T-helper 2 cell treated with Interferon-gamma antibody and Interleukin-4, amounts not matched to agents 5 μg/mL and 100 μg/mL, for 36 hours (primary cell): Measurements from ENCODE around the gene RGS12.
"Not testable (repeated sequence)": the region's sequence is repeated elsewhere in the genome, so short reads cannot be mapped to it uniquely, and the experiment has no call there.

Source experiments
- DNase-seq: peaks from one replicate; pipeline ENCODE4 v3.0.0; 2021; ENCODE audit warnings: low spot score
- H3K27ac Mint-ChIP-seq: one replicate; pipeline ENCODE4 v1.8.0; 2021; ENCODE audit warnings: mild to moderate bottlenecking, mixed read lengths
- H3K27me3 Mint-ChIP-seq: one replicate; pipeline ENCODE4 v1.8.0; 2021; ENCODE audit warnings: low read depth, mixed read lengths
- H3K36me3 Mint-ChIP-seq: one replicate; pipeline ENCODE4 v1.8.0; 2021; ENCODE audit warnings: low read depth, mixed read lengths
- H3K4me1 Mint-ChIP-seq: one replicate; pipeline ENCODE4 v1.8.0; 2021; ENCODE audit warnings: low read depth, mixed read lengths
- H3K4me3 Mint-ChIP-seq: one replicate; pipeline ENCODE4 v1.8.0; 2022; ENCODE audit warnings: mild to moderate bottlenecking, moderate library complexity, mixed read lengths
- H3K9me3 Mint-ChIP-seq: one replicate; pipeline ENCODE4 v1.8.0; 2021; ENCODE audit warnings: mixed read lengths

Gene RGS12

DNA sequence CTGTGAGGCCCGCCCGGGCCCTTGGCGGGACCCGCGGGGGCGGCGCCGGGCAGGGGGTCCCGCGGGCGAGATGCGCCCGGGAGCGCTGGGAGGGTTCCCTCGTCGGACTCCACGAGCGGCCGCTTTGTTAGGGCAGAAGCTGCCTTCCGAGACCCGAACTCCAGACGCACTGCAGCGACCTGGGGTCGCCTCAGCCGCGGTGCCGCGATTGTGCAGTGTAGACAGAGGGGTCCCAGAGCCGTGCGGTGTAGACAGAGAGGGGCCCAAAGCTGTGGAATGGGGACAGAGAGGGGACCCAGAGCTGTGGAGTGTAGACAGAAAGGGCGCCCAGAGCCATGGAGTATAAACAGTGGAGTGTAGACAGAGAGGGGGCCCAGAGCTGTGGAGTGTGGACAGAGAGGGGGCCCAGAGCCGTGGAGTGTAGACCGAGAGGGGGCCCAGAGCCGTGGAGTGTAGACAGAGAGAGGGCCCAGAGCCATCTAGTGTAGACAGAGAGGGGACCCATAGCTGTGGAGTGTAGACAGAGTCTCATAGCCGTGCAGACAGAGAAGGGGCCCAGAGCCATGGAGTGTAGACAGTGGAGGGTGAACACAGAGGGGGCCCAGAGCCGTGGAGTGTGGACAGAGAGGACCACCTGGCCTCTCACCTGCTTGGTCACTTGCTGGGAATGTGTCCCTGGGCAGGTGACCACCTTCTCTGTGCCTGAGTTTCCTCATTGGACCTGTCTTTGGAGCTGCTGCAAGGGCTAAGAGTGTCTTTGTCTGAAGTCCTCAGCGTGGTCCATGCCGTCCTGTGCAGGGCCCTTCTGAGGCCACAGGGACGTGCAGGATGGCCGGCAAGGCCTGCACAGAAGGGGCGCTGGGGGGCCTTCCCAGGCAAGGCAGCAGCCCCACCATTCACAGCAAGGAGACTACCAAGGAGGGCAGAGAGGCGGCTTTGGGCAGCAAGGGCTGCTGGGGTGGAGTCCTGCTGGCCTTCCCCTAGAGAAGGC is 875 bp downstream of the RGS12 start:
- Mint-ChIP-seq H3K27ac (peak overlapping the region; percentile 29), H3K4me3 (peak overlapping the region; percentile 71), H3K9me3 (no peaks in the 10 kb centered on the region), H3K4me1 (peaks cover 11% of the 10 kb centered on the region), H3K36me3 (no peaks in the 10 kb centered on the region), H3K27me3 (peaks cover 59% of the 10 kb centered on the region)
- no peak for DNase-seq

DNA sequence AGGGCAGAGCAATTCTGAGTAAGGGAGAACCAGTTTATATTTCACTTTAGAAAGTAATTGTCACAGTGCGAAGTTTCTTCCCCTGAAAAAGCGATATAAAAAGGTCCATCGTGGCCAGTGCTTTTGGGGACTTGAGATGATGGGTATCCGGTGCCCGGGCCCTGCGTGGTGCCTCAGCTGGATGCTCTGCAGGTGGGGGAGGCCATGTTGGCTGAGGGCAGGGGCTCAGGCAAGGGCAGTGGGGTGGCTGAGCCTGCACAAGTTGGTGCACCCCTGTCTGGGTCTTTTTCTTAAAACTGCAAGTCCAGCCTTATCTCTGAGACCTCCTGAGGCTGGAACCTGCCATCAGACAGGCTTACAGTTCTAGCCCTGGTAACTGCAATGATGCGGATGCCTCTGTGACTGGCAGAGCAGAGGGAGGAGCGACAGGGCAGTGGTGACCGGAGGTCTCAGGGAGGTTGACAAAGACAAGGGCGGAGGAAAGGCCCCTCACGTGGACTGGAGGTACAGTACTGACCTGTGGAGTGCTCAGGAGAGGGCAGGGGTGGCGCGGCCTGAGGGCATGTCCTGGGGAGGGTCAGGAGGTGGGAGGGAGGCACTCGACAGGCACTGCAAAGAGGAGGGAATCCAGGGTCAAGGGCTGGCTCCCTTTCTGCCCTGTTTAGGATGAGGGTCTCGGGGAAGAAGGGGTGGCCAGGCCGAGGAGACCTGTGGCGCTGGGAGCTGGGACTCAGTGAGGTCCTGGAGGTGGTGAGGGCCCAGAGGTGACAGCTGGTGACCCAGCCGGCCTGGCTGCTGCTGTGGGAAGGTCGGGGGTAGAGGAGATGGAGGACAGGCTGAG is 1.8 kb downstream of the RGS12 start:
- Mint-ChIP-seq H3K4me1 (peaks cover 11% of the 10 kb centered on the region), H3K36me3 (no peaks in the 10 kb centered on the region), H3K9me3 (no peaks in the 10 kb centered on the region), H3K27ac (no peak overlapping the region), H3K4me3 (no peak overlapping the region), H3K27me3 (peaks cover 66% of the 10 kb centered on the region)
- DNase-seq: no peak

DNA sequence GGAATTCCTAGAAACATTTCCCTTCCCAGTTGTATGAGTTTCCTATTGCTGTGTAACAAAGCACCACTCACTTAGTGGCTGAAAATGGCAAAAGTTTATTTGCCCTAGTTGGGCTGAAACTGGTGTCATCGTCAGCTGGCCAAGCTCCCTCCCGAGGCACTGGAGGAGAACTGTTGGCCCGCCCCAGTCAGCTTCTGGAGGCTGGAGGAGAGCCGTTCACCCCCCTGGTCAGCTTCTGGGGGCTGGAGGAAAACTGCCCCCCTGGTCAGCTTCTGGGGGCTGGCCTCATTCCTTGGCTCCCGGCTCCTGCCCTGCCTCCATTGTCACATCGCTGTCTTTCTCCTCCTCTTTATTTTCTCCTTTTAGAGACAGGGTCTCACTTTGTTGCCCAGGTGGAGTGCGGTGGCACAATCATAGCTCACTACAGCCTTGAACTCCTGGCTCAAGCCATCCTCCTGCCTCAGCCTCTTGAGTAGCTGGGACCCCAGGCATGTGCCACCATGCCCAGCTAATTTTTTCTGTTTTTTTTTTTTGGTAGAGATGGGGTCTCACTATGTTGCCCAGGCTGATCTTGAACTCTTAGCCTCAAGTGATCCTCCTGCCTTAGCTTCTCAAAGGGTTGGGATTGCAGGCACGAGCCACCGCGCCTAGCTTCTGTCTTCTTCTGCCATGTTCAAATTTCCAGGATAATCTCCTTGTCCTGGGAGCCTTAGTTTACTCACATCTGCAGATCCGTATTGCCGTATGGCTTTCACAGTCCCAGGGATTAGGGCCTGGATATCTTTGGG is 3.2 kb downstream of the RGS12 start:
- Mint-ChIP-seq H3K27ac (no peak overlapping the region), H3K27me3 (peaks cover 55% of the 10 kb centered on the region), H3K4me1 (peaks cover 11% of the 10 kb centered on the region), H3K4me3 (no peak overlapping the region), H3K9me3 (no peaks in the 10 kb centered on the region), H3K36me3 (no peaks in the 10 kb centered on the region)
- DNase-seq: no peak

GRCh38 chr4:3296651-3297050 is 3.8 kb downstream of the RGS12 start:
- Mint-ChIP-seq H3K27ac (no peak overlapping the region), H3K4me3 (no peak overlapping the region), H3K27me3 (peaks cover 50% of the 10 kb centered on the region), H3K4me1 (peaks cover 14% of the 10 kb centered on the region), H3K36me3 (no peaks in the 10 kb centered on the region), H3K9me3 (no peaks in the 10 kb centered on the region)
- no peak for DNase-seq

GRCh38 chr4:3297066-3297859 is 4.4 kb downstream of the RGS12 start:
- no peaks in the 10 kb centered on the region for H3K9me3 Mint-ChIP-seq
- DNase-seq: no peak
- no peak overlapping the region for H3K27ac Mint-ChIP-seq
- H3K27me3 Mint-ChIP-seq: peaks cover 47% of the 10 kb centered on the region
- peaks cover 16% of the 10 kb centered on the region for H3K4me1 Mint-ChIP-seq
- no peak overlapping the region for H3K4me3 Mint-ChIP-seq
- no peaks in the 10 kb centered on the region for H3K36me3 Mint-ChIP-seq

- Mint-ChIP-seq H3K9me3 (no peaks in the 10 kb centered on the region), H3K27me3 (peaks cover 45% of the 10 kb centered on the region), H3K36me3 (no peaks in the 10 kb centered on the region), H3K27ac (no peak overlapping the region), H3K4me1 (peaks cover 25% of the 10 kb centered on the region), H3K4me3 (no peak overlapping the region)
- no peak for DNase-seq
Measured at GRCh38 chr4:3299122-3299975, 6.5 kb downstream of the RGS12 start.

GRCh38 chr4:3299976-3300671 is 7.3 kb downstream of the RGS12 start:
- Mint-ChIP-seq H3K9me3 (no peaks in the 10 kb centered on the region), H3K4me3 (no peak overlapping the region), H3K4me1 (peaks cover 25% of the 10 kb centered on the region), H3K27ac (no peak overlapping the region), H3K27me3 (peaks cover 39% of the 10 kb centered on the region), H3K36me3 (no peaks in the 10 kb centered on the region)
- no peak for DNase-seq

- Mint-ChIP-seq H3K27me3 (peaks cover 40% of the 10 kb centered on the region), H3K4me1 (peaks cover 28% of the 10 kb centered on the region)
- not testable (repeated sequence) for DNase-seq, H3K4me3 Mint-ChIP-seq, H3K9me3 Mint-ChIP-seq, H3K27ac Mint-ChIP-seq, H3K36me3 Mint-ChIP-seq
Measured at GRCh38 chr4:3300882-3301281, 8.1 kb downstream of the RGS12 start.

GRCh38 chr4:3301450-3302172 is 8.8 kb downstream of the RGS12 start:
- DNase-seq: no peak

DNA sequence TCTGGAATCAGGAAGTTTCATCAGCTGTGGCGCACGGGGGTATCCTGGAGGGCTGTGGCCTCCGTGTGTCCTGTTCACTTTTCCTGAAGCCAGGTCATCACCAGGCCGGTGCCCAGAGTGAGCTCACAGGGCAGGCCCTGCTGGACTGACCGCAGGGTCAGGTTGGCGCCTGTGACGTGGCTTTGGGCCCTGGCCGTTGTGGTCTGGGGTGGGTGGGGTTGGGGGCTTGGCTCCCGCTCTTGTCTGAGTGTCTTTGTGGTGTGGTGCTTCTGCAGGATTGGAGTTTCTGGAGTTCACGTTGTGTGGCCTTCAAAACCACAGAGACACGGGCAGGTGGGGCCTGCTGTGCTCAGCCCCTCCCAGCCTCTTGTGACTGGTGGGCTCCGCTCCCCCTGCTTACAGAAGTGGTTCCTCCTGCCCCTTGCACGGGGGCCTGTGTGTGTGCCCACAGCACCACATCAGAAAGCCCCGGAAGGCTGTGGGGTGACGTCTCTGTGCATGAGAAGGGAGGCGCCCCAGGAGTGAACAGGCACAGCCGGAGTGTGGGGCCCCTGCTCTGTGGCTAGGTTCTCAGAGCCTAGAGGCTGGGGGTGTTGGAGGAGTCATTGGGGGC is 9.5 kb downstream of the RGS12 start:
- Mint-ChIP-seq H3K4me3 (peak overlapping the region; percentile 81), H3K4me1 (peaks cover 29% of the 10 kb centered on the region), H3K27ac (peak overlapping the region; percentile 83), H3K9me3 (no peaks in the 10 kb centered on the region), H3K27me3 (peaks cover 36% of the 10 kb centered on the region), H3K36me3 (no peaks in the 10 kb centered on the region)
- peak; percentile 46 for DNase-seq

More at GRCh38 chr4:3301450-3302172, 8.8 kb downstream of the RGS12 start:
- H3K4me1 Mint-ChIP-seq: peaks cover 29% of the 10 kb centered on the region
- peak overlapping the region; percentile 42 for H3K27ac Mint-ChIP-seq
- peak overlapping the region; percentile 81 for H3K4me3 Mint-ChIP-seq
- peaks cover 39% of the 10 kb centered on the region for H3K27me3 Mint-ChIP-seq
- H3K36me3 Mint-ChIP-seq: no peaks in the 10 kb centered on the region
- no peaks in the 10 kb centered on the region for H3K9me3 Mint-ChIP-seq
